Endothelial cell of umbilical vein (primary cell): ENCODE results near the gene COMT.

Experiments used
- JUN ChIP-seq: IDR thresholded peaks from 2 replicates; pipeline ENCODE4 v1.6.1; 2011; ENCODE audit warnings: borderline replicate concordance, low read depth; ENCODE audit not compliant: insufficient read length, insufficient read depth
- POLR2A ChIP-seq: IDR thresholded peaks from 2 replicates; pipeline ENCODE4 v1.6.1; 2012; ENCODE audit warnings: low read depth, mild to moderate bottlenecking, control low read depth, low read length
- TF ChIP-seq, protein P1 (sequence below), 2 donors: IDR thresholded peaks; 1 replicate in 1 of 2; 2 replicates in 1 of 2; pipeline ENCODE4 v1.5.1; 2011; ENCODE audit warnings: low read length in 2 of 2, mild to moderate bottlenecking in 2 of 2, moderate library complexity in 2 of 2, control low read depth in 1 of 2, inconsistent platforms in 1 of 2, low read depth in 1 of 2; ENCODE audit not compliant: insufficient read depth in 1 of 2; ENCODE audit errors: extremely low read depth in 1 of 2

DNA sequence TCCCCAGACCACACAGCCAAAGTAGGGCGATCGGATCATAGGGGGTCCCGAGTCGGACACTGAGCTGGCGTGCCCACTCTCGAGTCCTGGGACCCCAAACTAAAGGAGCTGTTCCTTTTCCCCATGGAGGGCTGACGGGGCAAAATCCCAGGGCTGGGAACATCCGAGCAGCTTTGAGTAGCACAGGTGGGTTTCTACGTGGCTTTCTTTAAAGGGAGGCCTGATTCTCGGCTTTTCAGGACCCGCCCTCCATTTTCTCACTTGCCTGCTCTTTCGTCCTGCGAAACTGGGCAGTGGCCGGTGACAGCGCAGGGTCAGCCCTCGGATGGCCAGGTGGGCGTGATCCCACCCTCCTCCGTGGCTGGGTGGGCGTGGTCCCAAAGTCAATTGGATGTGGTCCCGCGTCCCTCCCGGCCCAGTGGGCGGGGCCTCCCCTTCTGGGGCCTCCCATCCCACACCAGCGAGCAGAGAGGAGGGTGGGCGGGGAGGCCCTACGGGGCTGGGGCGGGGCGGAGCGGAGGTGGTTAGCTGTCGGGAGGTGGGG is 17.5 kb downstream of the COMT start:
- TF ChIP-seq JUN (no peak), POLR2A (peak; percentile 40)
- TF ChIP-seq, protein P1, sequence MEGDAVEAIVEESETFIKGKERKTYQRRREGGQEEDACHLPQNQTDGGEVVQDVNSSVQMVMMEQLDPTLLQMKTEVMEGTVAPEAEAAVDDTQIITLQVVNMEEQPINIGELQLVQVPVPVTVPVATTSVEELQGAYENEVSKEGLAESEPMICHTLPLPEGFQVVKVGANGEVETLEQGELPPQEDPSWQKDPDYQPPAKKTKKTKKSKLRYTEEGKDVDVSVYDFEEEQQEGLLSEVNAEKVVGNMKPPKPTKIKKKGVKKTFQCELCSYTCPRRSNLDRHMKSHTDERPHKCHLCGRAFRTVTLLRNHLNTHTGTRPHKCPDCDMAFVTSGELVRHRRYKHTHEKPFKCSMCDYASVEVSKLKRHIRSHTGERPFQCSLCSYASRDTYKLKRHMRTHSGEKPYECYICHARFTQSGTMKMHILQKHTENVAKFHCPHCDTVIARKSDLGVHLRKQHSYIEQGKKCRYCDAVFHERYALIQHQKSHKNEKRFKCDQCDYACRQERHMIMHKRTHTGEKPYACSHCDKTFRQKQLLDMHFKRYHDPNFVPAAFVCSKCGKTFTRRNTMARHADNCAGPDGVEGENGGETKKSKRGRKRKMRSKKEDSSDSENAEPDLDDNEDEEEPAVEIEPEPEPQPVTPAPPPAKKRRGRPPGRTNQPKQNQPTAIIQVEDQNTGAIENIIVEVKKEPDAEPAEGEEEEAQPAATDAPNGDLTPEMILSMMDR (IDR thresholded peaks at IDR 0.05; ENCODE audit: extremely low read depth in 1 of 2, insufficient read depth in 1 of 2, low read depth in 1 of 2, low read length in 2 of 2), result no peak
